GM21619 (cell line): ENCODE data around the gene CAPN15.
"Not testable (repeated sequence)": the region's sequence is repeated elsewhere in the genome, so short reads cannot be mapped to it uniquely, and the experiment has no call there.

Experiments used
- ATAC-seq: cut with Tn5 transposase; IDR thresholded peaks from one replicate; pipeline ENCODE4 v1.9.1; 2021; ENCODE audit not compliant: unreplicated experiment

Gene CAPN15

GRCh38 chr16:527015-527903 is at the start of gene CAPN15:
Gene CAPN15, plus strand, starts transcription at chr16:527712. Its CDS starts 19,127 bp downstream, at chr16:546839.
- ATAC-seq, result peak; percentile 53

- ATAC-seq, result not testable (repeated sequence)
These were observed 49.2 kb upstream of the CAPN15 start for GRCh38 chr16:478287-478686.

- no peak for ATAC-seq
These were observed 44.9 kb upstream of the CAPN15 start for GRCh38 chr16:482468-483185.

GRCh38 chr16:483341-484075 is 44.0 kb upstream of the CAPN15 start:
- ATAC-seq, result no peak

GRCh38 chr16:489606-490005 is 37.9 kb upstream of the CAPN15 start:
- ATAC-seq, result no peak

GRCh38 chr16:490768-491167 is 36.7 kb upstream of the CAPN15 start:
- ATAC-seq, result no peak

DNA sequence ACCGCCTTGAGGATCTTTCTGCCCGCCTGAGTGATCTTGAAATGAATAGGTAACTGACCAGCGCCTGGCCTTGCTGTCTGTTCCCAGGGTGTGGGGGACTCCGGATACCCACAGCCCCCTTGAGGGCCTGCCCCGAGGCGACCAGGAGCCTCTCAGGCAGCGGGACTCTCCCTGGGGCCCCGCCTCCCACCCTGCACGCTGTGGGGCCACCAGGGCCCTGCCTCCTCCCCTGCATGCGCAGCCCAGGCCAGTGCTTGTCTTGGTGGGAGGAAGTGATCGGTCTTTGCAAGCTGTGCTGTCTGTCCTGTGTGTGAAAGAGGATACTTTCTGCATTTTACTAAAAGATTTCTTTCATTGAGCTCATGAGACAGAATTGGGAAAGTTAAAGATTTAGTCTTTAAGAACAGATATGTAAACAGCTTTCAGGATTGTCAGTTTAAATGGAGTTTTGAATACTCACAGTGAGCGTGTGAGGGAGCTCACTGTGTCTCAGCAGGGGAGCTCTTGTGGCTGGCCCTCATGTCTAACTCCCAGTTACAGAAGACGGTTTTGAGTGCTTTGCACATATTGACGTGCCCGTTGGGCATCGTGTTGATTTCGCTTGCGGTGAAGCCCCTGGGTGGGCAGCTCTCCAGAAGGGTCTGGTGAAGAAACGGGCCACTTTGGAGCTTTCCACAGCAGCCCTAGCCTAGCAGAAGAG is 36.1 kb upstream of the CAPN15 start:
- no peak for ATAC-seq

DNA sequence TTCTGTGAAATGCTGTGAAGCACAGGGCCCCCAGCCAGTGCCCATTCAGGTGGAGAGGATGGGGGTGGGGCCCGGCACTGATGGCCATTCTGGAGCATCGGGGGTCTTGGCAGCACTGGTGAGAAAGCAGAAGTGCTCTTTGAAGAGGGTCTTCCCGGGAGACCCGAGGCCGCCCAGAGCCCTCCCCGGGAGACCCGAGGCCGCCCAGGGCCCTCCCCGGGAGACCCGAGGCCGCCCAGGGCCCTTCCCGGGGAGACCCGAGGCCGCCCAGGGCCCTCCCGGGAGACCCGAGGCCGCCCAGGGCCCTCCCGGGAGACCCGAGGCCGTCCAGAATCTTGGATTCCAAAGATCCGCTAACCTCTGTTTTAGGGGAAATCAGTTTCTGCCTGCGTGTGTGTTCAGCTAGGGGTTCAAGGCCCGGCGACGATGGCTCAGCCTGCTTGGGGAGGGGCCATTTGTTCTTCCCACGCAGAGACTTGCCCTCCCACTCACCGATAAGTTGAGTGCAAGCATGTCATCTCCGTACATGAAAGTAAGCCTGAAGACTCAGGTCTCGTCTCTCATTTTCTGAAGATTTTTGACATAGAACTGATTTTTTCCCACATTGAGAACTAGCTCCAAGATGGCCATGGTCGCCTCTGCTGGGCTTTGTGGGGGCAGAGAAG is 35.2 kb upstream of the CAPN15 start:
- ATAC-seq, result no peak

- not testable (repeated sequence) for ATAC-seq
These were observed 32.8 kb upstream of the CAPN15 start for GRCh38 chr16:494676-495075.

- ATAC-seq, result no peak
These were observed 32.3 kb upstream of the CAPN15 start for GRCh38 chr16:495127-495748.

GRCh38 chr16:496097-496886 is 31.2 kb upstream of the CAPN15 start:
- no peak for ATAC-seq

- no peak for ATAC-seq
These were observed 30.3 kb upstream of the CAPN15 start for GRCh38 chr16:497258-497657.

GRCh38 chr16:499924-500323 is 27.6 kb upstream of the CAPN15 start:
- ATAC-seq, result no peak

- no peak for ATAC-seq
These were observed 26.8 kb upstream of the CAPN15 start for GRCh38 chr16:500709-501108.

GRCh38 chr16:502179-502943 is 25.2 kb upstream of the CAPN15 start:
- ATAC-seq, result no peak

- no peak for ATAC-seq
These were observed 24.1 kb upstream of the CAPN15 start for GRCh38 chr16:503150-504071.
